RWPE1 (cell line): ENCODE results near the gene TCAF1.

Experiments
- CTCF ChIA-PET: fragments of 350-600 bp; sonication (Branson Sonifier 250); formaldehyde crosslinking; extraction: SDS; loops from one replicate; lab custom pipeline; 2021; lab: Yijun Ruan, JAX
- POLR2A ChIA-PET: fragments of 400-600 bp; formaldehyde crosslinking; extraction: SDS; loops from one replicate; lab custom pipeline; 2020; ENCODE audit warnings: antibody characterized with exemption; ENCODE audit not compliant: low non-redundant PET; lab: Yijun Ruan, JAX
- DNase-seq: peaks from one replicate; pipeline ENCODE4 v3.0.0; 2012; ENCODE audit warnings: low spot score
- H3K27ac ChIP-seq: fragments of 450-650 bp; 2 replicates; pipeline ENCODE4 v1.5.1; 2017
- CTCF ChIP-seq: fragments of 450-650 bp; conservative IDR thresholded peaks from 2 replicates; pipeline ENCODE4 v1.5.1; 2017; ENCODE audit warnings: low read depth, mild to moderate bottlenecking

Gene TCAF1

GRCh38 chr7:143901668-143902331, at the start of gene TCAF1:
Gene TCAF1, minus strand, starts transcription at chr7:143902176. Its CDS starts 25,568 bp downstream, at chr7:143876608.
- peak within 1 kb of the TSS; percentile 97 for H3K27ac ChIP-seq
- TF ChIP-seq CTCF: peak; percentile 42
- CTCF ChIA-PET: no interaction called here
- DNase-seq: peak; percentile 98
- POLR2A ChIA-PET: interaction anchor here (0.6 kb wide), 2 partner anchors 14 to 33 kb away, joined by 4 to 6 read pairs; no protein-coding TSS in a partner anchor

- ChIA-PET POLR2A (no interaction called here), CTCF (no interaction called here)
- no peak for DNase-seq
- no peak for TF ChIP-seq CTCF
- no peak overlapping the region for H3K27ac ChIP-seq
Measured at GRCh38 chr7:143948733-143949132, 46.8 kb upstream of the TCAF1 start.

GRCh38 chr7:143947111-143947510, 45.1 kb upstream of the TCAF1 start:
- CTCF ChIA-PET: no interaction called here

GRCh38 chr7:143945423-143945822, 43.4 kb upstream of the TCAF1 start:
- H3K27ac ChIP-seq: no peak overlapping the region
- ChIA-PET POLR2A (no interaction called here), CTCF (interaction anchor here (0.6 kb wide), 1 partner anchor 9 kb away, joined by 3 read pairs; no protein-coding TSS in a partner anchor)
- DNase-seq: no peak
- TF ChIP-seq CTCF: no peak

More at GRCh38 chr7:143947111-143947510, 45.1 kb upstream of the TCAF1 start:
- no peak for TF ChIP-seq CTCF
- POLR2A ChIA-PET: no interaction called here
- no peak overlapping the region for H3K27ac ChIP-seq
- DNase-seq: no peak

- H3K27ac ChIP-seq: no peak overlapping the region
- no peak for DNase-seq
- POLR2A ChIA-PET: no interaction called here
- CTCF ChIA-PET: no interaction called here
- no peak for TF ChIP-seq CTCF
Measured at GRCh38 chr7:143938379-143939243, 36.6 kb upstream of the TCAF1 start.
